Testis (tissue), 2 donors: ENCODE data around the gene CBLN4.

Source experiments
- CTCF ChIP-seq, 3 experiments: fragments of 450-650 bp in 2 of 3; fragments of 200-600 bp in 1 of 3; sonication (generic) in 1 of 3; IDR thresholded peaks; one replicate each; pipeline ENCODE4 v1.5.1; 2016 to 2019; ENCODE audit warnings: antibody characterized with exemption in 3 of 3, mild to moderate bottlenecking in 2 of 3, moderate library complexity in 1 of 3
- POLR2A ChIP-seq: fragments of 450-650 bp; IDR thresholded peaks from one replicate; pipeline ENCODE4 v1.6.1; 2017; ENCODE audit warnings: antibody characterized with exemption, mild to moderate bottlenecking, moderate library complexity

- TF ChIP-seq CTCF (IDR thresholded peaks at IDR 0.05): no peak
- TF ChIP-seq POLR2A: no peak
These were observed 52.1 kb downstream of the CBLN4 start for GRCh38 chr20:55953201-55953600.
